HEK293 (cell line): ENCODE data around the gene FLT3LG.

Source experiments
- ELK4 ChIP-seq: IDR thresholded peaks from 2 replicates; pipeline ENCODE4 v1.6.1; 2011; ENCODE audit warnings: mild to moderate bottlenecking, low read depth, low read length, borderline replicate concordance
- GLI4 ChIP-seq: fragments of 450-650 bp; formaldehyde crosslinking; IDR thresholded peaks from 2 replicates; pipeline ENCODE4 v1.5.1; 2016; ENCODE audit warnings: missing biosample characterization, missing genetic modification characterization
- HOXA7 ChIP-seq: sonication (generic); formaldehyde crosslinking; IDR thresholded peaks from 2 replicates; pipeline ENCODE4 v1.8.1; 2022; ENCODE audit warnings: missing genetic modification reagents, borderline replicate concordance
- HOXC10 ChIP-seq: sonication (generic); formaldehyde crosslinking; IDR thresholded peaks from 2 replicates; pipeline ENCODE4 v1.8.1; 2023; ENCODE audit warnings: mild to moderate bottlenecking, missing genetic modification reagents
- KLF8 ChIP-seq: fragments of 450-650 bp; formaldehyde crosslinking; IDR thresholded peaks from 2 replicates; pipeline ENCODE4 v1.5.1; 2016; ENCODE audit warnings: missing biosample characterization, missing genetic modification characterization
- KLF9 ChIP-seq: fragments of 450-650 bp; formaldehyde crosslinking; IDR thresholded peaks from 2 replicates; pipeline ENCODE4 v1.5.1; 2016; ENCODE audit warnings: missing biosample characterization, missing genetic modification characterization, low read depth
- MEIS1 ChIP-seq: sonication (generic); formaldehyde crosslinking; IDR thresholded peaks from 2 replicates; pipeline ENCODE4 v1.8.1; 2022; ENCODE audit warnings: missing genetic modification reagents, mild to moderate bottlenecking, borderline replicate concordance
- MYNN ChIP-seq: fragments of 450-650 bp; formaldehyde crosslinking; IDR thresholded peaks from 2 replicates; pipeline ENCODE4 v1.5.1; 2016; ENCODE audit warnings: missing biosample characterization, missing genetic modification characterization, borderline replicate concordance
- YY2 ChIP-seq: fragments of 450-650 bp; formaldehyde crosslinking; IDR thresholded peaks from 2 replicates; pipeline ENCODE4 v1.5.1; 2016; ENCODE audit warnings: missing biosample characterization, missing genetic modification characterization
- ZBTB17 ChIP-seq: fragments of 450-650 bp; formaldehyde crosslinking; IDR thresholded peaks from 2 replicates; pipeline ENCODE4 v1.5.1; 2016; ENCODE audit warnings: missing biosample characterization, missing genetic modification characterization
- ZBTB21 ChIP-seq: fragments of 450-650 bp; formaldehyde crosslinking; IDR thresholded peaks from 2 replicates; pipeline ENCODE4 v1.5.1; 2017; ENCODE audit warnings: missing biosample characterization, missing genetic modification characterization
- ZBTB44 ChIP-seq: fragments of 450-650 bp; IDR thresholded peaks from 2 replicates; pipeline ENCODE4 v1.5.1; 2018; ENCODE audit warnings: missing biosample characterization, mild to moderate bottlenecking, missing genetic modification characterization
- ZBTB8A ChIP-seq: fragments of 450-650 bp; formaldehyde crosslinking; IDR thresholded peaks from 2 replicates; pipeline ENCODE4 v1.5.1; 2016; ENCODE audit warnings: missing biosample characterization, missing genetic modification characterization
- ZFP41 ChIP-seq: fragments of 450-650 bp; formaldehyde crosslinking; IDR thresholded peaks from 2 replicates; pipeline ENCODE4 v1.5.1; 2016; ENCODE audit warnings: missing biosample characterization, missing genetic modification characterization, borderline replicate concordance
- ZNF16 ChIP-seq: fragments of 450-650 bp; formaldehyde crosslinking; IDR thresholded peaks from 2 replicates; pipeline ENCODE4 v1.5.1; 2016; ENCODE audit warnings: low read depth, missing biosample characterization, missing genetic modification characterization
- ZNF169 ChIP-seq: fragments of 450-650 bp; formaldehyde crosslinking; IDR thresholded peaks from 2 replicates; pipeline ENCODE4 v1.5.1; 2016; ENCODE audit warnings: missing biosample characterization, missing genetic modification characterization
- ZNF19 ChIP-seq: fragments of 450-650 bp; formaldehyde crosslinking; IDR thresholded peaks from 2 replicates; pipeline ENCODE4; 2016; ENCODE audit warnings: missing biosample characterization, missing genetic modification characterization, low read depth
- ZNF221 ChIP-seq: fragments of 450-650 bp; formaldehyde crosslinking; IDR thresholded peaks from 2 replicates; pipeline ENCODE4 v1.5.1; 2017; ENCODE audit warnings: missing biosample characterization, missing genetic modification characterization, borderline replicate concordance
- ZNF274 ChIP-seq, 2 experiments: fragments of 200-500 bp in 1 of 2; fragments of 450-650 bp in 1 of 2; sonication (Bioruptor generic) in 1 of 2; formaldehyde crosslinking in 1 of 2; IDR thresholded peaks; 2 replicates each; pipeline versions ENCODE4 v1.5.1 to v1.6.1; 2014 to 2016; ENCODE audit warnings: borderline replicate concordance in 1 of 2, inconsistent platforms in 1 of 2, low read length in 1 of 2, missing biosample characterization in 1 of 2, missing genetic modification characterization in 1 of 2
- ZNF335 ChIP-seq: fragments of 450-650 bp; formaldehyde crosslinking; conservative IDR thresholded peaks from 2 replicates; pipeline ENCODE4 v1.5.1; 2016; ENCODE audit warnings: missing biosample characterization, missing genetic modification characterization
- ZNF354C ChIP-seq: fragments of 450-650 bp; formaldehyde crosslinking; IDR thresholded peaks from 2 replicates; pipeline ENCODE4 v1.5.1; 2016; ENCODE audit warnings: missing biosample characterization, missing genetic modification characterization, low read depth, borderline replicate concordance
- ZNF37A ChIP-seq: fragments of 450-650 bp; IDR thresholded peaks from 2 replicates; pipeline ENCODE4 v1.5.1; 2018; ENCODE audit warnings: missing biosample characterization, missing genetic modification characterization
- ZNF433 ChIP-seq: fragments of 450-650 bp; formaldehyde crosslinking; IDR thresholded peaks from 2 replicates; pipeline ENCODE4 v1.5.1; 2016; ENCODE audit warnings: missing biosample characterization, missing genetic modification characterization, low read depth
- ZNF48 ChIP-seq: fragments of 450-650 bp; formaldehyde crosslinking; IDR thresholded peaks from 2 replicates; pipeline ENCODE4 v1.5.1; 2016; ENCODE audit warnings: missing biosample characterization, missing genetic modification characterization
- ZNF521 ChIP-seq: fragments of 450-650 bp; formaldehyde crosslinking; IDR thresholded peaks from 2 replicates; pipeline ENCODE4 v1.5.1; 2017; ENCODE audit warnings: missing biosample characterization, mild to moderate bottlenecking, missing genetic modification characterization
- ZNF596 ChIP-seq: fragments of 450-650 bp; IDR thresholded peaks from 2 replicates; pipeline ENCODE4 v1.5.0; 2018; ENCODE audit warnings: missing biosample characterization, mild to moderate bottlenecking, missing genetic modification characterization, moderate library complexity
- ZNF610 ChIP-seq: fragments of 450-650 bp; formaldehyde crosslinking; IDR thresholded peaks from 2 replicates; pipeline ENCODE4 v1.5.1; 2016; ENCODE audit warnings: missing biosample characterization, missing genetic modification characterization, borderline replicate concordance
- ZNF623 ChIP-seq: fragments of 450-650 bp; formaldehyde crosslinking; IDR thresholded peaks from 2 replicates; pipeline ENCODE4 v1.5.1; 2016; ENCODE audit warnings: missing biosample characterization, missing genetic modification characterization
- ZNF658 ChIP-seq: fragments of 450-650 bp; formaldehyde crosslinking; IDR thresholded peaks from 2 replicates; pipeline ENCODE4; 2016; ENCODE audit warnings: missing biosample characterization, missing genetic modification characterization
- ZNF664 ChIP-seq: fragments of 450-650 bp; formaldehyde crosslinking; IDR thresholded peaks from 2 replicates; pipeline ENCODE4 v1.5.1; 2016; ENCODE audit warnings: missing biosample characterization, missing genetic modification characterization
- ZNF677 ChIP-seq: fragments of 450-650 bp; IDR thresholded peaks from 2 replicates; pipeline ENCODE4 v1.5.0; 2018; ENCODE audit warnings: missing biosample characterization, mild to moderate bottlenecking, missing genetic modification characterization, moderate library complexity
- ZNF830 ChIP-seq: fragments of 450-650 bp; IDR thresholded peaks from 2 replicates; pipeline ENCODE4 v1.5.0; 2018; ENCODE audit warnings: missing biosample characterization, missing genetic modification characterization, low read depth, mild to moderate bottlenecking, moderate library complexity
- ZNF843 ChIP-seq: fragments of 450-650 bp; formaldehyde crosslinking; IDR thresholded peaks from 2 replicates; pipeline ENCODE4 v1.5.1; 2016; ENCODE audit warnings: missing biosample characterization, missing genetic modification characterization
- TF ChIP-seq, protein P1 (sequence below): fragments of 450-650 bp; formaldehyde crosslinking; IDR thresholded peaks from 2 replicates; pipeline ENCODE4 v1.5.1; 2016; ENCODE audit warnings: missing biosample characterization, missing genetic modification characterization
- TF ChIP-seq, protein P2 (sequence below): fragments of 450-650 bp; formaldehyde crosslinking; IDR thresholded peaks from 2 replicates; pipeline ENCODE4 v1.5.1; 2017; ENCODE audit warnings: missing biosample characterization, missing genetic modification characterization

FLT3LG gene

GRCh38 chr19:49468746-49469447 lies 5.1 kb upstream of the FLT3LG start (continued):
- no peak for TF ChIP-seq HOXC10
- TF ChIP-seq ZBTB8A = no peak
- TF ChIP-seq MYNN (tag by site-specific recombination) = no peak
- no peak for TF ChIP-seq MEIS1 (CRISPR knock-in tag)
- TF ChIP-seq ELK4 = no peak
- 0 out of 2 replicates have a peak, but pooled peaks have one; percentile 21 for TF ChIP-seq KLF9 (tag by site-specific recombination)
- TF ChIP-seq ZNF433 (tag by site-specific recombination) = no peak
- TF ChIP-seq ZNF596 (tag by site-specific recombination) = no peak
- TF ChIP-seq ZNF169 = no peak
- TF ChIP-seq ZNF521 (tag by site-specific recombination) = no peak
- TF ChIP-seq ZNF623 = no peak
- TF ChIP-seq ZNF677 (tag by site-specific recombination) = no peak
- no peak for TF ChIP-seq ZNF843 (tag by site-specific recombination)
- TF ChIP-seq ZNF48 (tag by site-specific recombination) = no peak
- no peak for TF ChIP-seq ZNF221 (tag by site-specific recombination)
- TF ChIP-seq ZNF610 (tag by site-specific recombination) = no peak
- peak; percentile 72 for TF ChIP-seq ZBTB44 (tag by site-specific recombination)
- no peak for TF ChIP-seq ZNF37A
- TF ChIP-seq, protein P1, sequence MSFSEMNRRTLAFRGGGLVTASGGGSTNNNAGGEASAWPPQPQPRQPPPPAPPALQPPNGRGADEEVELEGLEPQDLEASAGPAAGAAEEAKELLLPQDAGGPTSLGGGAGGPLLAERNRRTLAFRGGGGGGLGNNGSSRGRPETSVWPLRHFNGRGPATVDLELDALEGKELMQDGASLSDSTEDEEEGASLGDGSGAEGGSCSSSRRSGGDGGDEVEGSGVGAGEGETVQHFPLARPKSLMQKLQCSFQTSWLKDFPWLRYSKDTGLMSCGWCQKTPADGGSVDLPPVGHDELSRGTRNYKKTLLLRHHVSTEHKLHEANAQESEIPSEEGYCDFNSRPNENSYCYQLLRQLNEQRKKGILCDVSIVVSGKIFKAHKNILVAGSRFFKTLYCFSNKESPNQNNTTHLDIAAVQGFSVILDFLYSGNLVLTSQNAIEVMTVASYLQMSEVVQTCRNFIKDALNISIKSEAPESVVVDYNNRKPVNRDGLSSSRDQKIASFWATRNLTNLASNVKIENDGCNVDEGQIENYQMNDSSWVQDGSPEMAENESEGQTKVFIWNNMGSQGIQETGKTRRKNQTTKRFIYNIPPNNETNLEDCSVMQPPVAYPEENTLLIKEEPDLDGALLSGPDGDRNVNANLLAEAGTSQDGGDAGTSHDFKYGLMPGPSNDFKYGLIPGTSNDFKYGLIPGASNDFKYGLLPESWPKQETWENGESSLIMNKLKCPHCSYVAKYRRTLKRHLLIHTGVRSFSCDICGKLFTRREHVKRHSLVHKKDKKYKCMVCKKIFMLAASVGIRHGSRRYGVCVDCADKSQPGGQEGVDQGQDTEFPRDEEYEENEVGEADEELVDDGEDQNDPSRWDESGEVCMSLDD (tag by site-specific recombination) = 0 out of 2 replicates have a peak, but pooled peaks have one; percentile 29
- TF ChIP-seq YY2 (tag by site-specific recombination) = no peak
- no peak for TF ChIP-seq ZNF16 (tag by site-specific recombination)
- TF ChIP-seq GLI4 (tag by site-specific recombination) = no peak
- no peak for TF ChIP-seq HOXA7 (CRISPR knock-in tag)
- peak; percentile 83 for TF ChIP-seq ZNF335 (tag by site-specific recombination)
- no peak for TF ChIP-seq ZBTB21 (tag by site-specific recombination)
- no peak for TF ChIP-seq ZNF664 (tag by site-specific recombination)
- no peak for TF ChIP-seq ZFP41 (tag by site-specific recombination)
- TF ChIP-seq, protein P2, sequence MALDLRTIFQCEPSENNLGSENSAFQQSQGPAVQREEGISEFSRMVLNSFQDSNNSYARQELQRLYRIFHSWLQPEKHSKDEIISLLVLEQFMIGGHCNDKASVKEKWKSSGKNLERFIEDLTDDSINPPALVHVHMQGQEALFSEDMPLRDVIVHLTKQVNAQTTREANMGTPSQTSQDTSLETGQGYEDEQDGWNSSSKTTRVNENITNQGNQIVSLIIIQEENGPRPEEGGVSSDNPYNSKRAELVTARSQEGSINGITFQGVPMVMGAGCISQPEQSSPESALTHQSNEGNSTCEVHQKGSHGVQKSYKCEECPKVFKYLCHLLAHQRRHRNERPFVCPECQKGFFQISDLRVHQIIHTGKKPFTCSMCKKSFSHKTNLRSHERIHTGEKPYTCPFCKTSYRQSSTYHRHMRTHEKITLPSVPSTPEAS (tag by site-specific recombination) = no peak
- no peak for TF ChIP-seq ZNF830 (tag by site-specific recombination)
- no peak for TF ChIP-seq ZBTB17 (tag by site-specific recombination)
- TF ChIP-seq ZNF274 (IDR thresholded peaks at IDR 0.05; ENCODE audit: low read length) = no peak
- TF ChIP-seq ZNF274 (tag by site-specific recombination; IDR thresholded peaks at IDR 0.05; ENCODE audit: borderline replicate concordance) = no peak
- no peak for TF ChIP-seq ZNF354C (tag by site-specific recombination)
- TF ChIP-seq KLF8 = no peak
- no peak for TF ChIP-seq ZNF658 (tag by site-specific recombination)
- TF ChIP-seq ZNF19 (tag by site-specific recombination) = no peak
